T-helper 2 cell treated with Interferon-gamma antibody and Interleukin-4, amounts not matched to agents 100 ng/mL and 5 ng/mL, for 36 hours (primary cell): ENCODE results near the gene KRT9. TPM values are rescaled to one million over a fixed set of nuclear protein-coding genes. Genes with fewer than 3 reads are reported as not detected.
"Not testable (repeated sequence)": the region's sequence is repeated elsewhere in the genome, so short reads cannot be mapped to it uniquely, and the experiment has no call there.

Experiments used
- intact Hi-C: fragments of 100-400 bp; cut with micrococcal nuclease; formaldehyde crosslinking; loops from one replicate; pipeline ENCODE4 v1.15.1; 2023
- total RNA-seq: library from RNA; stranded (reverse); gene quantifications from 2 replicates; pipeline ENCODE4 v1.2.3, GENCODE V29; 2022

KRT9 gene
- total RNA-seq, 1 donor from 2014 or later: not detected

DNA sequence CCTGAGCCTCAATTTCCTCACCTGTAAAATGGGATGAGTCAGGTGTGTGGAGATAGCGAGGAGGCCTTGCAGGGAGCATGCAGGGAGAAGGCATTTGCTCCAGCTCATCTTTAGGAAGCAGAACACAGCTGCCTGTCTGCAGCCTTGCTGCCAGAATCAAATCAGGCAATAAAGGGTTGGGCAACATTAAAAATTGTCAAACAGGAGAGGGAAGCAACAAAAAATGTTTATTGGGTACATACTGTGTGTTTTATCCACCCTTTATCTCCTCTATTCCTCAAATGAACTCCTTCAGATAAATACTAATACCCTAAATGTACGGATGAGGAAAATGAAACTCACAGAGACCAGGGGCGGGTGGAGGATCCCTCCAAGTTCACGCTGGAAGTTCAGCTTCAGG lies 28.5 kb upstream of the KRT9 start:
- intact Hi-C loops: no loop called here

DNA sequence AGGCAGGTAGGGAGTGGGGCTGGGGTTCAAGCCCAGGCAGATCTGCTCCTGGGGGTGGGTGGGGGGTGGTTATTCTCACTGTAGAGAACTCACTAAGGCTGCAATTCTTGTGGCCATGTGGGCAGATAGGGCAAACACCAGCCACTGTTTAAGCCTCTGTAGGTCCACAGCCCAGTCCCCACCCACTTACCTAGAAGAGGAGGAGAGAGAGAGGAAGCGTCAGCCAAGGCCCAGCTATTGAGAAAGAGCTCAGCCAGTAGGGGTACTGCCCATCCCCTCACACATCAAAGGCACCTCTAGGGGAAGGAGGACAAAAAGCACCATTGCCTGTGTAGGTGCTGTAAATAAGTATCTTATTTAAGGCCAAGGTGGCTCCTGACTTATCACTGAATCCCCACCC lies 27.8 kb upstream of the KRT9 start:
- intact Hi-C loops: no loop called here

DNA sequence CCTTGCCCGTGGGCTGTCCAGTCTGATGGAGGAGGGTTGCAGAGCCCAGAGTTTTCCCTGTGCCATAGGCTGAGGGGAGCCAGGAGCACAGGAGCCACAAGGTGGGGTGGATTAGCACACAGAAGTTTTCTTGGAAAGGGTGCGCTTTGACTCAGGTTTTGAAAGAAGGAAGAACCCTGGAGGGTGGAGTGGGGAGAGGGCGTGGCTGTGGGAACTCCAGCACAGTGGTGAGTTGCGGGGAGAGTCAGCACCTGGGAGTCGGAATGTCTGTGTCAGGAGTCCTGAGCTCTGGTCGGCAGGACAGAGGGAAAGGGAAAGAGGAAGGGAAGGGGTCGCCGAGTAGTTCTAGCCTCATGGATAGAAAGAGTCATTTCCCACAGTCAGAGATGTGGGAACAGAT lies 23.7 kb upstream of the KRT9 start:
- intact Hi-C loops: no loop called here

DNA sequence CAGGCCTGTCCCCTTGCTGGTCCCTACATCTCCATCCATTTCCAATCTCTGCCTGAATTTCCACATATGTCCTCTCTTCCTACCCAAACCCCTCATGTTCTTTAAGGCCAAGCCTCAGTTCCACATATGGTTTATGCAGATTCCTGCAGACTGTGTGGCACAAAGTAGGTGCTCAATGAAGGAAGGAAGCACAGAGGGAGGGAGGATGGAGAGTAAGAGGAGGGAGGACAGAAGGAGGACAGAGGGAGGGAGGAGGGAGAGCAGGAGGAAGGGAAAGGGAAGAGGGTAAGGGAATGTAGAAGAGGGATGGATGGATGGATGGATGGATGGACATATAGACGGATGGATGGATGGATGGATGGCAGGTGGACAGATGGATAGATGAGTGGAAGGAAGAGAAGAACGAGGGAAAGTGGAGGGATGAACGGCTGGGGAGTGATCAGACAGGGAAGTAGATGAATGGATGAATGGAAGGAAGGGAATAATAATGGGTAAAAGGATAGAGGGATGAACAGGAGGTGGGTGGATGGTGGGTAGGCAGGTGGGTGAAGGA lies 22.6 kb upstream of the KRT9 start:
- intact Hi-C loops: no loop called here

DNA sequence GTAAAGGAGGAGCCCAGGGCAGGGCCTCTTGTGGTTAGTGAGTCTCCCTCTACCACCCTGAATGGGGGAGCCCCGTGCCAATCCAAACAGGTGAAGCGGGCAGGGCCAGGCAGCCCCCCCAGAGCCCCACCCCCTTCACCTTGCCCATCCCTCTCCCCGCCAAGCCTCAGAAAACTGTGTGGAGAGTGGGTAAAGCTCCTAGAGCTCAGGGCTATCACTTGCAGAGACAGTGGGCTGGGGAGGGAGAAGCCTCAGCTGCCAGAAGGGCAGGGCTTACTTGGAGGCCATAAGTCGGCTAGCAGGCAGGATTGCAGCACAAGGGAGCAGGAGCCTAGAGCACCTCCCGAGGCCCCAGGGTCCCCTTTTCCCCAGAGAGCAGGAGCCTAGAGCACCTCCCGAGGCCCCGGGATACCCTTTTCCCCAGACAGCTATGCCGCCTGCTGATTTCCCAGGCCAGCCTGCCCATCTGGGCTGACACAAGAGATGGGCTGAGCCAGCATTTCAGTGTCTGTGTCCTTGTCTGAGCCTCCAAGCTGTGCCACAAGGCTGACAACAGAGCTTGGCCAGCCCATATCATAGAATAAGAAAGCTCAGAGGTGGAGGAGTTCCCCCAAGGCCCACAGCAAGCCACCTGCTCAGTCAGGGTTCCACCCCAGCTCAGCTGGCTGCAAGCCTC lies 21.6 kb upstream of the KRT9 start:
- intact Hi-C loops: no loop called here

DNA sequence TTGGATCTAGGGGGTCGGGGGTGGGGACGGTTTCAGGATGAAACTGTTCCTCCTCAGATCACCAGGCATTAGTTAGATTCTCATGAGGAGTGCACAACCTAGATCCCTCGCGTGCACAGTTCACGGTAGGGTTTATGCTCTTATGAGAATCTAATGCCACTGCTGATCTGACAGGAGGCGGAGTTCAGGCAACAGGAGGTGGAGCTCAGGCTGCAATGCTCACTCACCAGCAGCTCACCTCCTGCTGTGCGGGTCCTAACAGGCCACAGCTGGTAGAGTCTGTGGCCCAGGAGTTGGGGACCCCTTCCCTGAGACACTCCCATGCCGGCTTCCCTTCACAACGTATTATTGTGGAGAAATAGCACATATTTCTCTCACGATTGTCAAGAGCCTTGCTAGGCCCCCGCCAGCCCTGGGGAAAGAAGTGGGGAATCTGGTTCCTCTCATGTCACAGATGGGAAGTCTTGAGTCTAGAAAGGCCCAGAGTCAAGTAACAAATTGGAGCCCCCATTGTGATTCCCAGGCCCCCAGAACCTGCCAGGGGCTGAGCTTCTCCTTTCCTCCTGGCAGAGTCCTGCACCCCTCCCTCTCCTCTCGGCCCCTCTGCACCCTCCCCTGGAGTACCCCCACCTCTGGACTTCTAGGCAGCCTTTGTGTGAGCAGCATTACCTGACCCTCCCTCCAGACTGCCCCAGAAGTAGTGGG lies 20.9 kb upstream of the KRT9 start:
- intact Hi-C loops: no loop called here

DNA sequence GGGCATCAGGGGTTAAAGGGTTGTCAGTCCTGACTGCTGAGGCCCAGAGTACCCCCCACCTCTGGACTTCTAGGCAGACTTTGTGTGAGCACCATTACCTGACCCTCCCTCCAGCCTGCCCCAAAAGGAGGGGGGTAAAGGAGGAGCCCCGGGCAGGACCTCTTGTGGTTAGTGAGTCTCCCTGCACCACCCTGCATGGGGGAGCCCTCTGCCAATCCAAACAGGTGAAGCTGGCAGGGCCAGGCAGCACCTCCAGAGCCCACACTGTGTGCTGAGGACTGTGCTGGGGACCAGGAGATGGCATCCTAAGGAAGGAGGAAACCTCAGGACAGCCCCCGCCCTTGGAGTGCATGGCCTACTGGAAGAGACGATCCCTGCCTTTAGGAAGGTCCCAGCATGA lies 17.4 kb upstream of the KRT9 start:
- intact Hi-C loops: no loop called here

DNA sequence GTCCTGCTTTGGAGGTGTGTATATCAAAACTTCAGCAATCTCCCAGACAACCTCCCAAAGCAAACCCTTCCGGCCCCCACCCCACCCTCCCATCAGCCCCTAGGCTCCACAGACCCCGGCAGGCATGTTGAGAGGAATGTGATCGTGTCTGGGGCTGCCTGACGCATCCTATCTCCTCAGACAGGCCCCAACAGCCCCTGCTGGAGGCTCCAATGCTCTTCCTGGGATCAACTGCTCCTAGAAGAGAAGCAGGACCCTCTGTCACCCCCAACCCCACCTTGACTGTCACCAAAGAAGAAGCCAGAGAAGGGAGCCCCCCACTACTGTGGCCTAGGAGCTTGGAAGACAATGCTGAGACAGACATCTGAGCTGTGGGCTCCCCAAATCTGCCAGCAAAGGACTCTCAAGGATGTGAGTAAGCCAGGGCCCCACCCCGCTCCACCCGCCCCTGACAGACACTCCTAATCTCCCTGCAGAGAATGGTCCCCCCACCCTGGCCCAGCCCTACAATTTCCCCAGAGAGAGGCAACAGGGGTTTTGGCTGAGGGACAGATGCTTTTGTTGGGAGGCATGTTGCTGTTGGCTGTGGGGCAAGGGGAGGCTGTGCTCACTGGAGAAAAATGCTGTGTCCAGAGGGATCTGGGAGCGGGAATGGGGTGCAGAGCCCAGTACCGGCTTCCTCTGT lies 16.4 kb upstream of the KRT9 start:
- intact Hi-C loops: no loop called here

DNA sequence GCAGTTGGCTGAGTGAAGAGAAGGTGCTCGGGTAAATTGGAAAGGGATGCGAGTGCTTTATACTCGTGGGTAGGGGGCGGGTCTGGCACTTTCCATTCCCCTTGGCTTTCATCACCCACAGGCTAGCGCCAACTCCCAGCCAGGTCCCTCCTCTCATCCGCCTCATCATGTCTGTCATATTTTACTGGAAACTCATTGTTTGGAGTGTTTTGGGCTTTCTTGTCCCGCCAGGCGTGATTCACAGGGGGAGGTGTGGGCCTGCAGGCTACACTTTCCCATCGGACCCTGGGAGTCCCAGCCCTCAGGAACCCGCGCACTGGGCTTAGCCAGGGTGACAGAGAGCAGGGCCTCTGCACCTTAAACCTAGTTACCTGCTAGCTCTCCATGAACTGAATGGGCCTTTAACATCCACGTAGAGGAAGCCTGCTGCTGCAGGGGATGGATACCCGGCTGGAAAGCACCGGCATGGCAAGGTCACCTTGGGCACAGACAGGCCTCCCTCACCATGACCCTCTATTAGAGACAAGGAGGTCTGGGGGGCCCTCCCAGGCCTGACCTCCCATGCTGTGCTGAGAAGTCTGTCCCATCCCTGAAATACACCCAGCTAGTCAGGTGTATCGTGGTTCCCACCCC lies 15.1 kb upstream of the KRT9 start, which contains the start of gene KRT14:
TSS of gene KRT14 (minus strand) at position 33 of the 633 bp plus-strand sequence. CDS start 61 bp downstream, outside the sequence.
- intact Hi-C loops: no loop called here

DNA sequence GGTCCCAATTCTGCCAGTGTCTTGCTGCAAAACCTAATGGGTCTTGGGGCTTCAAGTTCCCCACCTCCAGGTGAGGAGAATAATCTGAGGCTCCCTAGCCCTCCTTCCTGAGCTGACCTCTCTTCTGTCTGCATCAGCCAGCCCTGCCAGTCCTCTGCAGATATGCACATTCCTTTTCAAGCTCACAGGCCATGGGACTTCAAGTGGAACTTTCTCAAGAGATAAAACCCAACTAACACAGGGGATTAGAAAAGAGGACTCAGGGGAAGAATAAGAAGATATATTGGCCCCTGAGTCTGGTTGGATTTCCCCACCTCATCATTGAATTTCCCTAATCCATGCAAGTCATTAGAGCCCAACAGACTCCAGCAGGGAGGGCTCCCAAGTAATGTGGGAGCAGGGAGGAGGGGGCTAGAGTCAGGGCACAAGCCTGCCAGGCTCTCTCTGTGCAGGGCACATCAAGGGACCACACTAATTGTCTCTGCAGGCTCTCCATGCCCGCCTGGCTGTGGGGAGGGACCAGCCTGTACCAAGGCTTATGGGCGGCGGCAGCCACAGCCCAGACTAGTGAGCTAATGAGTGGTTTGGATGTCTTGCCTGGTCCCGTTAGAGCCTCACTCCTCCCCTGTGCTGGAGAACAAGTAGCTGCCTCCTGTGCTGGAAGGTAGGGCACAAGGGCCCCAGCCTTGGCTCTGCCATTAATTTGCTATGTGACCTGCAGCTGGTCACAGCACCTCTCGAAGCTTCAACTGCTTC lies 13.6 kb upstream of the KRT9 start:
- intact Hi-C loops: no loop called here

DNA sequence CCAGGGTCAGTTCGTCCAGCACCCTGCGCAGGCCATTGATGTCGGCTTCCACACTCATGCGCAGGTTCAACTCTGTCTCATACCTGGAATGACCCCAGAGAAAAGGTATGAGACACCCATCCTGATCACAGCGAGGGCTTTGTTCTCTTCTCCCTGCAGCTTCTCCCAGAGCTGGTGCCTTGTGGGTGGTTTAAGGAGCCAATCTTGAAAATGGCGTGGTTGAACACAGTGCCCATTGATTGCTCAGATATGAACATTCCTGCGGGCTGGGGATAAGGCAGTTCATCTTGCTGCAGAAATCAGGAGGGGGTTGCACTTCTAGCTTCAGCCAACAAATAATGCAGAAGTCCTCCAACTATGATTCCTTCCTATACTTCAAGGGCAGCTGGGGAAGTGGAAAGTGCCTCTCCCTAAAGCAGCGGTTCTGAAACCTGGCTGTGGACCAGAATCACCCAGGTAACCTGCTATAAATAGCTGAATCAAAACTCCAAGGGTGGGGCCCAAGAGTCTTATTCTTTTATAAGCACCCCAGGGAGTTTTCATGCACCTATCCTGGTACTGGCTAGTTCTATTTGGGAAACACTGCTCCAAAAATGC lies 12.6 kb upstream of the KRT9 start:
- intact Hi-C loops: not testable (repeated sequence)

DNA sequence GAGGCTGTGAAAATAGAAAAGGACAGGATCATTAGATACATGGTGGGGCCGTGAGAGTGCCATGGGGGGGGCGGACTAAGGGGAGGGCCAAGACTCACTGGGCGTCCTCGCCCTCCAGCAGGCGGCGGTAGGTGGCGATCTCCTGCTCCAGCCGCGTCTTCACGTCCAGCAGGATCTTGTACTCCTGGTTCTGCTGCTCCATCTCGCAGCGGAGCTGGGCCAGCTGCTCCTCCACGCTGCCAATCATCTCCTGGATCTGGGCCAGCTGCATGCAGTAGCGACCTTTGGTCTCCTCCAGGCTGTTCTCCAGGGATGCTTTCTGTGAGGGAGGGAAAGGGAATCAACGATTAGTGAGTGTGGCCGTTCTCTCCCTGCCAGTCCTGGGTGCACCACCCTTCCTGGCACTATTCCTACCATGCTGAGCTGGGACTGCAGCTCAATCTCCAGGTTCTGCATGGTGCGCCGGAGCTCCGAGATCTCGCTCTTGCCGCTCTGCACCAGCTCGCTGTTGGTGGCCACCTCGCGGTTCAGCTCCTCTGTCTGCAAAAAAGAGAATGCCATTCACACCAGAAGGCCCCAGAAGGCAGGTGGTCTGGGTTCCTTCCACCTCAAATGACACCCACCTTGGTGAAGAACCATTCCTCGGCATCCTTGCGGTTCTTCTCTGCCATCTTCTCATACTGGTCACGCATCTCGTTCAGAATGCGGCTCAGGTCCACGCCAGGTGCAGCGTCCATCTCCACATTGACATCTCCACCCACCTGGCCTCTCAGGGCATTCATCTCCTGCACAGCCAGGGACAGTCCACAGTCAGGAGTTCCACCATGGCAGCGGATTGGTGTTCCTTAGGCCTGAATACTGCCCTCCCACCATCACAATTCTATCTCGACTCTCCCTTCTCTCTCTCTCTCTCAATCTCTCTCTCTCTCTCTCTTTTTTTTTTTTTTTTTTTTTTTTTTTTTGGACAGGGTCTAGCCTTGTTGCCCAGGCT lies 11.6 kb upstream of the KRT9 start:
- intact Hi-C loops: no loop called here

DNA sequence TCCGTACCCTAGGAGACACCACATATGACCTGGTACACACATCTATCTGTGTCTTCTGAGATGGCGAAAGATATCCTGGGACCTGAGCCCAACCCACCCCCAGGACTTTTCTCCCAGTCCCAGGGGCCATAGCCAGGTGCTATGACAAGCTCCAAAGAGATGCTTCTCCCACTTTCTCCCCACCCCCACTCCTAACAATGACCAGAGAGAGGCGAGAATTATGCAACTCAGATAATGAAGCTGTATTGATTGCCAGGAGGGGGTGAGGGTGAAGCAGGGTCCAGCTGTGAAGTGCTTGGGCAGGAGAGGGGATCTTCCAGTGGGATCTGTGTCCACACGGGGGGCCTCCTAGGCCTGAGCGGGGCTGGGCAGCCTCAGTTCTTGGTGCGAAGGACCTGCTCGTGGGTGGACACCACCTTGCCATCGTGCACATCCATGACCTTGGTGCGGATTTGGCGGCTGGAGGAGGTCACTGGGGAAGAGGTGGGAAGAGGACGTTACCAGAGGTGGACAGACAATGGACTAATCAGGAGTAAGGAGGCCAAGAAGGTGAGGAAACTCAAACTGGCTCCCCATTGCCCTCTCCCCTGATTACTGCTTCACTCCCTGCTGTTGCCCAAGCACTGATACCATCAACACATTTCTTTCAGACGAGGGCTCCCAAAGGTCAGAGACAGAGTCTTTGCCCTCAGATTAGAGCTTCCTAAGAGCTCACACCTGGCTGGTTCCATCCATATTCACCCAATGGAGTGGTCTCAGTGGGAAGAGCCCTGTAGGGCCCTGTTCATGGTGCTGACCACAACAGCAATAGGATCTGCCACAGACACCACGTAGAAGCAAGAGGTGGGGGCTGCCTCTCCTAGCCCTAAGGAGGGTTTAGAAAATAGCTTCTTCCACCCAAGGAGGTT lies 10.5 kb upstream of the KRT9 start:
- intact Hi-C loops: not testable (repeated sequence)

DNA sequence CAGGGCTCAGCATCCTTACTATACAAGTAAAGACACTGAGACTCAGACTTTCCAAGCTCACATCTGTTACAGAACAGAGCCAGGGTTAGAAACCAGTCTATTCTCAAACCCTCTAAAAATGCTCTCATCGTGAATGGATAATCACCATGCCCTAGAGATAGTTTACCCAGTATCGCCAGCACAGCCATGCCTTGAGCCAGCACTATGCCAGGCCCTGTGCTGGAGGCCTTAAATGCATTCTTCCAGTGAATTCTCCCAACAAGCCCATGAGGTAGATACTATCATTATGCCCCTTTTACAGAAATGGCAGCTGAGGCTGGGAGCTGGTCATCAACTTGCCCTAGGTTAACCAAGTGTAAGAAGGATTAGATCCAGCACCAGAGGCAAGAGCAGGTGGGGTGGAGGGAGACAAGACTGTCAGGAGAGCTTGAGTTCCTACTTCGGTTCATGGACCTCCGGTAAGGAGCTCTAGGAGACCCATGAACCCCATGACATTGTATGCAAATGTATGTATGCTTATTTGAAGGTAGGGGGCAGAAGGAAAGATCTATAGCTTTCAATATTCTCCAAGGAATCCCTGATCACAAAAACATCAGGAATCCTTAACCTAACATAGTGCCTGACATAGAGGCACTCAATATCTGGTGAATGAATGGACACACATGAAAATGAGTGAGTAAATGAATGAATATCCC lies 9.7 kb upstream of the KRT9 start:
- intact Hi-C loops: no loop called here

DNA sequence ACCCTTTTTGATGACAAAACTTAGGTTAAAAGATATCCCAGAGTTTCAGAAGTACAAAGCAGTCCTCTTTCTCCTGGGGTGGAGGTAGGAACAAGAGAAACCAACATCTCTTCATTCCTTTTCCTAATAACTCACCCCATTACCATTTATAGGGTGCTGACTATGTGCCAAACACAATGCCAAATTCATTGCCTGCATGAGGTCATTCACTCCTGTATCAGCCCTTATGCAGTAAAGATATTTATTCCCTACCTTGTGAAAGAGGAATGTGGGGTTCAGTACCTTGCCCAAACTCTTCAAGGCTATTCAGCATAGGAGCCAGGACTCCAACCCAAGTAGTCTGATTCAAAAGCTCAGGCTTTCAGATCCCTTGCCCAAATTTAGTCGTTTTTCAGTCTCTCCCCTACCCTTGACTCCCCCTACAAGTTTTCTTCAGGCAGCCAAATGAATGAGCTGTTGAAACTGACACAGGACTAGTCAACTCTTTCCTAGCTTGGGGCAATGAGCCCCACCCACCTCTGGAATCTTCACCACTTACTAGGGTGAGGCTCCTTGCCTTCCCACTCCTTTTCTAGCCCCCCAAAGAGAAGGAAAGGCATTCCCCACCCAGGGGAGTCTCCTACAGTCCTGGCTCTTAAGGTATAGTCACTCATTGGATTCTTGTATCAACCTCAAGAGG lies 9.0 kb upstream of the KRT9 start:
- intact Hi-C loops: no loop called here

DNA sequence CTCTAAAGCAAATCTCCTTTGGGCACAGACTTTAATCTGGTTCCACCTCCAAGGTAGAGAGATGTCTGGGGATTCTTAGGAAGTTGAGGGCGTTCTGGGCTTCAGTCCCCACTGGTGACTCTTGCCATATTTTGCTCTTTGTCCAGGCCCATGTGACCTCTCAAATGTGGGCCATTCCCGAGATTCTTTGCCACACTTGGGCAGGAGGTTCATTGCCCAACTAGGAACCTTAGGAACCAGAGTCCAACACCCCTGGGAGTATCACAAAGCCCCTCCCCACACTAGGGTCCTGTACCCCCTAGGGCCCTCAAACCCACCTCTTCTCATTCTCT lies 8.4 kb upstream of the KRT9 start:
- intact Hi-C loops: no loop called here
